Measurements from ENCODE around the gene FASTKD1. TPM values are rescaled to one million over a fixed set of nuclear protein-coding genes. Genes with fewer than 3 reads are reported as not detected.

The FASTKD1 gene
- total RNA-seq, 1 experiment from 2014 or later = 21.1 TPM

GRCh38 chr2:169613876-169614275 is 40.2 kb upstream of the FASTKD1 start:
- no peaks in the 10 kb centered on the region for H4K20me1 ChIP-seq (ENCODE audit: low read length)
- intact Hi-C loops (cut with micrococcal nuclease) = no loop called here
- no peak overlapping the region for H3K27ac ChIP-seq (ENCODE audit: low read length)
- peaks cover 52% of the 10 kb centered on the region for H3K36me3 ChIP-seq (ENCODE audit: low read depth, low read length)
- no peaks in the 10 kb centered on the region for H3K4me1 ChIP-seq (ENCODE audit: insufficient read depth, low read length)
- DNase-seq (no peak), ATAC-seq (no peak)
- BruUV-seq (replicated peaks) = no TSS peak
- H3K27me3 ChIP-seq (ENCODE audit: low read length) = no peaks in the 10 kb centered on the region
- no peak for TF ChIP-seq EZH2phosphoT487 (IDR thresholded peaks at IDR 0.05; ENCODE audit: borderline replicate concordance, low read length)
- no peak for TF ChIP-seq EZH2 (IDR thresholded peaks at IDR 0.05; ENCODE audit: low read length, unreplicated experiment)
- TF ChIP-seq, protein P1, sequence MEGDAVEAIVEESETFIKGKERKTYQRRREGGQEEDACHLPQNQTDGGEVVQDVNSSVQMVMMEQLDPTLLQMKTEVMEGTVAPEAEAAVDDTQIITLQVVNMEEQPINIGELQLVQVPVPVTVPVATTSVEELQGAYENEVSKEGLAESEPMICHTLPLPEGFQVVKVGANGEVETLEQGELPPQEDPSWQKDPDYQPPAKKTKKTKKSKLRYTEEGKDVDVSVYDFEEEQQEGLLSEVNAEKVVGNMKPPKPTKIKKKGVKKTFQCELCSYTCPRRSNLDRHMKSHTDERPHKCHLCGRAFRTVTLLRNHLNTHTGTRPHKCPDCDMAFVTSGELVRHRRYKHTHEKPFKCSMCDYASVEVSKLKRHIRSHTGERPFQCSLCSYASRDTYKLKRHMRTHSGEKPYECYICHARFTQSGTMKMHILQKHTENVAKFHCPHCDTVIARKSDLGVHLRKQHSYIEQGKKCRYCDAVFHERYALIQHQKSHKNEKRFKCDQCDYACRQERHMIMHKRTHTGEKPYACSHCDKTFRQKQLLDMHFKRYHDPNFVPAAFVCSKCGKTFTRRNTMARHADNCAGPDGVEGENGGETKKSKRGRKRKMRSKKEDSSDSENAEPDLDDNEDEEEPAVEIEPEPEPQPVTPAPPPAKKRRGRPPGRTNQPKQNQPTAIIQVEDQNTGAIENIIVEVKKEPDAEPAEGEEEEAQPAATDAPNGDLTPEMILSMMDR (conservative IDR thresholded peaks at IDR 0.05; ENCODE audit: low read depth, low read length) = no peak
- H3K4me2 ChIP-seq (ENCODE audit: low read length) = no peak overlapping the region
- ChIA-PET POLR2A (ENCODE audit: unreplicated experiment) (no interaction called here), CTCF (no interaction called here)
- H2AFZ ChIP-seq (ENCODE audit: low read length) = no peak overlapping the region
- H3K79me2 ChIP-seq (ENCODE audit: low read length) = peaks cover 5% of the 10 kb centered on the region; the same call in 1 of the 2 replicates
- H3K9me3 ChIP-seq (ENCODE audit: low read length) = no peaks in the 10 kb centered on the region
- no peak overlapping the region for H3K4me3 ChIP-seq (ENCODE audit: low read length)
- H3F3A ChIP-seq (ENCODE audit: low read length, unreplicated experiment) = no peaks in the 10 kb centered on the region
- H3K9ac ChIP-seq (ENCODE audit: low read length) = no peak overlapping the region
- H3K9me2 ChIP-seq (replicated peaks; ENCODE audit: low read length) = no peaks in the 10 kb centered on the region

- H3K27me3 ChIP-seq (ENCODE audit: low read length) = no peaks in the 10 kb centered on the region
- no peaks in the 10 kb centered on the region for H3K9me2 ChIP-seq (replicated peaks; ENCODE audit: low read length)
- H3F3A ChIP-seq (ENCODE audit: low read length, unreplicated experiment) = no peaks in the 10 kb centered on the region
- no peak for DNase-seq
- no peaks in the 10 kb centered on the region for H3K9me3 ChIP-seq (ENCODE audit: low read length)
- no peak for ATAC-seq
- no peak overlapping the region for H3K9ac ChIP-seq (ENCODE audit: low read length)
- no peak overlapping the region for H3K27ac ChIP-seq (ENCODE audit: low read length)
- no peaks in the 10 kb centered on the region for H3K4me1 ChIP-seq (ENCODE audit: insufficient read depth, low read length)
- TF ChIP-seq, protein P1 (conservative IDR thresholded peaks at IDR 0.05; ENCODE audit: low read depth, low read length) = no peak
- peaks cover 47% of the 10 kb centered on the region for H3K36me3 ChIP-seq (ENCODE audit: low read depth, low read length)
- H3K4me3 ChIP-seq (ENCODE audit: low read length) = no peak overlapping the region
- intact Hi-C loops (cut with micrococcal nuclease) = no loop called here
- H3K79me2 ChIP-seq (ENCODE audit: low read length) = no peaks in the 10 kb centered on the region
- CTCF ChIA-PET = no interaction called here
- no TSS peak for BruUV-seq (replicated peaks)
- POLR2A ChIA-PET (ENCODE audit: unreplicated experiment) = no interaction called here
- no peak overlapping the region for H2AFZ ChIP-seq (ENCODE audit: low read length)
- H3K4me2 ChIP-seq (ENCODE audit: low read length) = no peak overlapping the region
- no peaks in the 10 kb centered on the region for H4K20me1 ChIP-seq (ENCODE audit: low read length)
These were observed 35.6 kb upstream of the FASTKD1 start for GRCh38 chr2:169609264-169609663.

DNA sequence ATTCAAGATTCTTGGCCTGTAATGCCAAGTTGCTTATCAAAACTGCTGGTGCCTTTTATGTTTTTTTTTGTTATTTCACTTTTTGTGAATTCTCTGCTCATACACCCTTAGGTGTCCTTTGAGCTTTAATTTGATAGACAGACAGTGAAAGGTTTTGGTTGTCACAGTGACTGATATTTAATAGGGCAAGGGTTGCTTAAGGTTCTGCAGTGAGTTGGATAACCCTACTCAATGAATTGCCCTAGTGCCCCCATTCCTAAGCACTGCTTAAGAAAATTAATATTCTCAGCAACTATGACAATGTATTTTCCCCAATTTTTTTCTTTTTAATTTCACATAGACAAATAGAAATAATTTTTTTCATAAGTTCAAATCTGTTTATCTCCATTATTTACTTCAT is 25.9 kb upstream of the FASTKD1 start:
- H3K9me2 ChIP-seq (replicated peaks; ENCODE audit: low read length) = no peaks in the 10 kb centered on the region
- DNase-seq (no peak), ATAC-seq (no peak)
- H3K4me2 ChIP-seq (ENCODE audit: low read length) = no peak overlapping the region
- H4K20me1 ChIP-seq (ENCODE audit: low read length) = peaks cover 9% of the 10 kb centered on the region
- no peak overlapping the region for H3K4me3 ChIP-seq (ENCODE audit: low read length)
- H3K79me2 ChIP-seq (ENCODE audit: low read length) = peaks cover 80% of the 10 kb centered on the region
- H2AFZ ChIP-seq (ENCODE audit: low read length) = no peak overlapping the region
- no peak overlapping the region for H3K9ac ChIP-seq (ENCODE audit: low read length)
- BruUV-seq (replicated peaks) = no TSS peak
- intact Hi-C loops (cut with micrococcal nuclease) = no loop called here
- no peaks in the 10 kb centered on the region for H3K27me3 ChIP-seq (ENCODE audit: low read length)
- no peak overlapping the region for H3K27ac ChIP-seq (ENCODE audit: low read length)
- peaks cover 3% of the 10 kb centered on the region for H3F3A ChIP-seq (ENCODE audit: low read length, unreplicated experiment)
- H3K36me3 ChIP-seq (ENCODE audit: low read depth, low read length) = peaks cover 10% of the 10 kb centered on the region; the same call in 1 of the 2 replicates
- POLR2A ChIA-PET (ENCODE audit: unreplicated experiment) = no interaction called here
- no peaks in the 10 kb centered on the region for H3K9me3 ChIP-seq (ENCODE audit: low read length)
- TF ChIP-seq, protein P1 (conservative IDR thresholded peaks at IDR 0.05; ENCODE audit: low read depth, low read length) = no peak
- TF ChIP-seq EZH2 (IDR thresholded peaks at IDR 0.05; ENCODE audit: low read length, unreplicated experiment) = no peak
- TF ChIP-seq EZH2phosphoT487 (IDR thresholded peaks at IDR 0.05; ENCODE audit: borderline replicate concordance, low read length) = no peak
- CTCF ChIA-PET = no interaction called here
- no peaks in the 10 kb centered on the region for H3K4me1 ChIP-seq (ENCODE audit: insufficient read depth, low read length)

Measured in PC-3 (cell line).